IPS-18a (cell line): ENCODE data around the gene AGFG2.
"Not testable (repeated sequence)": the region's sequence is repeated elsewhere in the genome, so short reads cannot be mapped to it uniquely, and the experiment has no call there.

ENCODE experiments used
- H3K27ac ChIP-seq: one replicate; pipeline ENCODE4 v1.5.1; 2013; ENCODE audit warnings: low read length
- H3K27me3 ChIP-seq: one replicate; pipeline ENCODE4 v1.6.1; 2013; ENCODE audit warnings: mild to moderate bottlenecking, low read length; ENCODE audit not compliant: control insufficient read depth, insufficient read depth
- H3K36me3 ChIP-seq: one replicate; pipeline ENCODE4 v1.6.1; 2013; ENCODE audit warnings: low read depth, low read length; ENCODE audit not compliant: control insufficient read depth
- H3K4me1 ChIP-seq: one replicate; pipeline ENCODE4 v1.6.1; 2013; ENCODE audit warnings: low read depth, low read length; ENCODE audit not compliant: control insufficient read depth
- H3K4me3 ChIP-seq: one replicate; pipeline ENCODE4 v1.5.1; 2013; ENCODE audit warnings: low read length
- H3K9ac ChIP-seq: one replicate; pipeline ENCODE4 v1.6.1; 2013; ENCODE audit warnings: mild to moderate bottlenecking, low read length, moderate library complexity
- H3K9me3 ChIP-seq: one replicate; pipeline ENCODE4 v1.6.1; 2013; ENCODE audit warnings: low read depth, low read length; ENCODE audit not compliant: control insufficient read depth

The AGFG2 gene

DNA sequence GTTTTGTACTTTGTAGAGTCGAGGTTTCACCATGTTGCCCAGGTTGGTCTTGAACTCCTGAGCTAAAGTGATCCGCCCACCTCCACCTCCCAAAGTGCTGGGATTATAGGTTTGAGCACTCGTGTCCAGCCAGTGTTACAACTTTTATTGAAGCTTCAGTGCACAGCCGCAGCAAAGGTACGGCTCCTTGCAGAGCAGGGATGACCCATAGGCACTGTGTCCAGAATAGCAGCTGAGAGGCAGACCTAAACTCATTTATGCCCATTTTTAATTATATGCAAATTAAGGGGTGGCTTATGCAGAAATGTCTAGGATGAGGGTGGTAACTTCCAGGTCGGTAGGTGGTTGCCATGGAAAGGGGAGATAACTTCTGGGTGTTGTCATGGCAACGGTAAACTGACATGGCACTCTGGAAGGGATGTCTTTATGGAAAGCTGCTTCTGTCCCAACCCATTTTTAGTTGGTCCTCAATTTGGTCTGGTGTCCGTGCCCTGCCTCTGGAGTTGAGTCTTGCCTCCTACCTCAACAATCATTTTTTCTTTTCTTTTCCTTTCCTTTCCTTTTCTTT is 32.6 kb upstream of the AGFG2 start:
- H3K9me3 ChIP-seq: no peaks in the 10 kb centered on the region

DNA sequence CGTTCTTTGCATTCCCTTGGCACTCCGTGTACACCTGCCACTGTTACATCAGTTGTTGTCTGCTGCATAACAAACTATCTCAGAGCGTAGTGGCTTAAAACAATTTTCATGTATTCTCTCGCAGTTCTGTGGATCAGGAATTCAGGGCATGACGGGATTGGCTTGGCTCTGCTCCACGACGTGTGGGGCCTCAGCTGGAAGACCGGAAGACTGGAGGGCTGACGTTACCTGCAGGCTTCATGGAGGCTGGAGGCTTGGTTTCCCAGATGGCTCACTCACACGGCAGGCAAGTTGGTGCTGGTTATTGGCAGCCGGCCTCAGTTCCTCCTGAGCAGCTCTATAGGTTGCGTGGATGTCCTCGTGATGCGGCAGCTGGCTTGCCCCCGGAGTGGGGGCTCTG is 29.8 kb upstream of the AGFG2 start:
- Histone ChIP-seq H3K36me3 (no peaks in the 10 kb centered on the region), H3K4me3 (no peak overlapping the region), H3K9ac (no peak overlapping the region), H3K9me3 (no peaks in the 10 kb centered on the region), H3K27me3 (no peaks in the 10 kb centered on the region), H3K27ac (no peak overlapping the region), H3K4me1 (no peaks in the 10 kb centered on the region)

More for the DNA sequence above, 32.6 kb upstream of the AGFG2 start:
- Histone ChIP-seq H3K4me3 (no peak overlapping the region), H3K36me3 (no peaks in the 10 kb centered on the region), H3K27ac (no peak overlapping the region), H3K9ac (no peak overlapping the region), H3K27me3 (no peaks in the 10 kb centered on the region), H3K4me1 (no peaks in the 10 kb centered on the region)

DNA sequence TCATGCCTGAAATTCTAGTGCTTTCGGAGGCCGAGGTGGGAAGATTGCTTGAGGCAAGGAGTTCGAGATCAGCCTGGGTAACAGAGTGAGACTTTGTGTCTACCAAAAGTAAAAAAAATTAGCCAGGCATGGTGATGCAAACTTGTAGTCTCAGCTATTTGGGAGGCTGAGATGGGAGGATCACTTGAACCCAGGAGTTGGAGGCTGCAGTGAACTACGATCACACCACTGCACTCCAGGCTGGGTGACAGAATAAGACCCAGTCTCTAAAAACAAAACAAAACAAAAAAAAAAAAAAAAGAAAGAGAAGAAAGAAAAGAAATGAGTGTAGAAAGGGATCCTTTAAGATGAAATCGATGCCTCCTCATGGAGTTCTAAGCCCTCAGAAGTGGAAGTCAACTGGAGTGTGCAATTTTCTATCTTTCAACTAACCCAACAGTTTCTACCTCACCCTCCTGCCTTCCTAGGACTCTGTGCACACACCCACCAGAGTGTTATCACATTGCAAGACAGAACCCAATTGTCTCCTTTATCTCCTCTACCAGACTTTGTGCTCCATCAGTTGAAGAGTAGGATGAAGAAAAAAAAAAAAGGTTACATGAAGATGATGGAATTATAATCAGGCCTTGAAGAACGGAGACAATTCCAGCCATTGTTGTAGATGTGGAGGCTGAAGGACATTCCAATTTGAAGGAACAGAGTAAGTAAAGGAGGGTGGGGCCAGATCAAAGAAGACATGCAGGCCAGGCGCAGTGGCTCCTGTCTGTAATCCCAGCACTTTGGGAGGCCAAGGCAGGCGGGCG is 28.4 kb upstream of the AGFG2 start:
- Histone ChIP-seq H3K27ac (no peak overlapping the region), H3K27me3 (no peaks in the 10 kb centered on the region), H3K9me3 (no peaks in the 10 kb centered on the region), H3K4me3 (no peak overlapping the region), H3K4me1 (no peaks in the 10 kb centered on the region), H3K36me3 (no peaks in the 10 kb centered on the region), H3K9ac (no peak overlapping the region)

DNA sequence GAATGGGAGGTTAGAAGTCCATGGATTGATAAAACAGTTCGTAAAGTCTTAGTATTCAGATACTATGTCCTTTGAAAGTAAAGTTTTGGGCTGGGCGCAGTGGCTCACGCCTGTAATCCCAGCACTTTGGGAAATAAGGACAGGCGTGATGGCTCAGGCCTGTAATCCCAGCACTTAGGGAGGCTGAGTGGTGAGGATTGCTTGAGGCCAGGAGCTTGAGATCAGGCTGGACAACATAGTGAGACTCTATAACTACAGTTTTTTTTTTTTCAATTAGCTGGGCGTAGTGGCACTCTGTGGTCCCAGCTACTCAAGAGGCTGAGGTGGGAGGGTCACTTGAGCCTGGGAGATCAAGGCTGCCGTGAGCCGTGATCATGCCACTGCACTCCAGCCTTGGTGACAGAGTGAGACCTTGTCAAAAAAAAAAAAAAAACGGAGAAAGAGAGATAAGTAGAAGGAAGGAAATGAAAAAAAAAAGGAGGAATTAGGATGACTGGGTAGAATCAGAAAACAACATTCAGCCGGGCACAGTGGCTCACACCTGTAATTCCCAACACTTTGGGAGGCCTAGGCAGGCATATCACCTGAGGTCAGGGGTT is 25.7 kb upstream of the AGFG2 start:
- Histone ChIP-seq H3K36me3 (no peaks in the 10 kb centered on the region), H3K9me3 (no peaks in the 10 kb centered on the region), H3K4me1 (no peaks in the 10 kb centered on the region), H3K9ac (no peak overlapping the region), H3K4me3 (no peak overlapping the region), H3K27me3 (no peaks in the 10 kb centered on the region), H3K27ac (no peak overlapping the region)

DNA sequence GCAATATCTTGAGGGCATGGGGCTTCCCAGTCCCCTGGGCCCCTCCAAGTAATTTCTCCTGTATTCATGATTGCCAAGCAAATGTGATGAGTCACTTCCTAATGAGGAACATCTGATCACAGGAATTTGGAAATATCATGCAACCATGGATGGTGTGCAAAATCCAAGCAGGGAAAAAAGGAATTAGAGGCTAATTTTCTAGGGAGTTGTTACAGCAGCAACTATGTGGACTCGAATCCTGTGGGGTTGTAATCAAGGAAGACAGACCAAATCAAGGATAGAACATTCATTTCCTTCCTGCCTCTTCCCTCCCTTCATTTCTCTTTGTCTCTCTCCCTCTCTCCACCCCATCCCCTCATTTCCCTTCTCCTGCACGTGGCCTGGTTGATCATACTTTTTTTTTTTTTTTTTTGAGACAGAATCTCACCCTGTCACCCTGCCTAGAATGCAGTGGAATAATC is 23.9 kb upstream of the AGFG2 start:
- Histone ChIP-seq H3K27me3 (no peaks in the 10 kb centered on the region), H3K4me3 (no peak overlapping the region), H3K9ac (no peak overlapping the region), H3K36me3 (no peaks in the 10 kb centered on the region), H3K9me3 (no peaks in the 10 kb centered on the region), H3K4me1 (no peaks in the 10 kb centered on the region), H3K27ac (no peak overlapping the region)

DNA sequence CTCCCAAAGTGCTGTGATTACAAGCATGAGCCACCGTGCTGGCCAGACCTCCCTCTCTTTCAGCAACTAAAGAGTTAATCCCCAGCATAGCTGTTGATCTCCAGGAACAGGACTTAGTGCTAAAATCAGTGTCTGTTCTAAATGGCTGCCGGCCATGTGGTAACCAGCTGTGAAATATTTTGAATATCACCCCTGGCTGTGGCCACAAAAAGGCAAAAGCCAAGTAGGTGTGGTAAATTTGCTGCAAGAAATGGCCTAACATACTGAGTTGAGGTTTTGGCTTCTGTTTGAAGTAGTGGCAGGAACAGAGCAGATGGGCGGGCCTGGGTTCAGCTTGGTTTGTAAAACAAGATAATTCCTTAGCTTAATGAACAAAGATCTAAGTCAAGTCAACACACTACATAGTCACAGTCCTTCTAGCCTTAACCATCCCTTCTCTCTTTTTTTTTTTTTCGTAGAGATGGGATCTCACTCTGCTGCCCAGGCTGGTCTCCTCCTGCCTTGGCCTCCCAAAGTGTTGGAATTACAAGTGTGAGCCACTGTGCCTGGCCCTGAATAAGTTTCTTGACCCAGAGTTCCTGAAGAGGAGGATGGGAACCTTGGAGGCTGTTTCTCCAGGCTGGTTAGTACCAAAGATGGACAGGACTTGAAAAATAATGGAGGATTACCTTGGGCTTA is 22.7 kb upstream of the AGFG2 start:
- Histone ChIP-seq H3K27me3 (no peaks in the 10 kb centered on the region), H3K27ac (no peak overlapping the region), H3K9me3 (no peaks in the 10 kb centered on the region), H3K9ac (no peak overlapping the region), H3K4me3 (no peak overlapping the region), H3K36me3 (no peaks in the 10 kb centered on the region), H3K4me1 (no peaks in the 10 kb centered on the region)

DNA sequence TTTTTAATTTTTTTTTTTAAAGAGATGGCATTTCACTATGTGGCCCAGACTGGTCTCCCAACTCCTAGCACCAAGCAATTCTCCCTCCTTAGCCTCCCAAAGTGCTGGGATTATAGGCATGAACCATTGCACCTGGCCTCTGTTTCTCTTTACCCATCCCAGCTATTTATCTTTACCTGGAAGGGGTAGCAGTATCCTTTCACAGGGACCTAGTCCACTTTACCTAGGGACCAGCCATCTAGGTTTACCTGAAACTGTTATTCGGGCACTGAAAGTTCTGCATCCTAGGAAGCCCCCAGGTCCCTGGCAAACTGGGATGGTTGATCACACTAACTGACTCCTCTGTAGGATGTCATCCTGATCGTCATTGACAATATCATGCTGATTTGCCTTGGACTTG is 21.7 kb upstream of the AGFG2 start:
- Histone ChIP-seq H3K27ac (no peak overlapping the region), H3K9ac (no peak overlapping the region), H3K36me3 (no peaks in the 10 kb centered on the region), H3K9me3 (no peaks in the 10 kb centered on the region), H3K27me3 (no peaks in the 10 kb centered on the region), H3K4me1 (no peaks in the 10 kb centered on the region), H3K4me3 (no peak overlapping the region)

DNA sequence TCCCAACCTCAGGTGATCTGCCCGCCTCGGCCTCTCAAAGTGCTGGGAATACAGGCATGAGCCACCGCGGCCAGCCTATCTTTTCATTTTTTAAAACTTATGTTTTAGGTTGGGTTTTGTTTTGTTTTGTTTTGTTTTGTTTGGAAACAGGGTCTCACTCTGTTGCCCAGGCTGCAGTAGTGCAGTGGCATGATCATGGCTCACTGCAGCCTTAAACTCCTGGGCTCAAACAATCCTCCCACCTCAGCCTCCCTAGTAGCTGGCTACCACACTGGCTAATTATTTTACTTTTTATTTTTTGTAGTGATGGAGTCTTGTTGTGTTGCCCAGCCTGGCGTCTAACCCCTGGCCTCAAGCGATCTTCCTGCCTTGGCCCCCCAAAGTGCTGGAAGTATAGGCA is 19.4 kb upstream of the AGFG2 start:
- Histone ChIP-seq H3K9ac (no peak overlapping the region), H3K27me3 (no peaks in the 10 kb centered on the region), H3K9me3 (no peaks in the 10 kb centered on the region), H3K27ac (no peak overlapping the region), H3K4me3 (no peak overlapping the region), H3K4me1 (no peaks in the 10 kb centered on the region), H3K36me3 (no peaks in the 10 kb centered on the region)

DNA sequence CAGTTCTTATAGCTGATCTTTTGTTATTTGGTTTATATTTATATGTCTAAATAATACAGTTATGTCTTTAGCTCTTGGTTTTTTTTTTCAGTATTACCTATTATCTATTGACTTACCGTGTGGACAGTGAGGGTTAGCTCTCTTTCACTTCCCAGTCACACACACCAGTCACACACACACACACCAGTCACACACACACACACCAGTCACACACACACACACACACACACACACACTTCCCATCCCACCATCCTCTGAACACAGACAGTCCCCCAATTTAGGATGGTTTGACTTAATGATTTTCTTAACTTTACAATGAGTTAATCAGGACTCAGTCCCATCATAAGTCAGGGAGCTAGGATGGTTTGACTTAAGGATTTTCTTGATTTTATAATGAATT is 18.9 kb upstream of the AGFG2 start:
- Histone ChIP-seq H3K4me3 (no peak overlapping the region), H3K9me3 (no peaks in the 10 kb centered on the region), H3K4me1 (no peaks in the 10 kb centered on the region), H3K9ac (no peak overlapping the region), H3K27me3 (no peaks in the 10 kb centered on the region), H3K27ac (no peak overlapping the region), H3K36me3 (no peaks in the 10 kb centered on the region)

DNA sequence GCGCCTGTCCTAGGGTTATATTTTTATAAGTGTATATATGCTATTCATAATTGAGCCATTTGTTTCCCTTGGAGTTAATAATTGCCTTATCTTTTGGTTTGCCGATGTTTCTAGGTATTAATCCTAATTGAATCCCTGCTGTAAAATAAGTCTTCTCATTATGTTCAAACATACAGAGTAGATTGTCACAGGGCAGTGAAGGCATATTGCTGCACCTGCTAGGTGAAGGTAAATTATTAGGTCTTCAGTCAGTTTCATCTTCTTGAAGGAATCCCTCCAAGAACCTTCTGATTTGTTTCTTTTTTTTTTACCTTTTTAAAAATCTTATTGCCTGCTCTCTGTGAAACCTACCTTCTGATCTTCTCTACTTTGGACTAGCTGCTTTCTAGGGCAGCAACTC is 17.9 kb upstream of the AGFG2 start:
- H3K4me3 ChIP-seq: no peak overlapping the region
- H3K9me3 ChIP-seq: no peaks in the 10 kb centered on the region
- no peaks in the 10 kb centered on the region for H3K27me3 ChIP-seq
- H3K27ac ChIP-seq: no peak overlapping the region
- H3K9ac ChIP-seq: no peak overlapping the region
- no peaks in the 10 kb centered on the region for H3K36me3 ChIP-seq
- H3K4me1 ChIP-seq: no peaks in the 10 kb centered on the region

DNA sequence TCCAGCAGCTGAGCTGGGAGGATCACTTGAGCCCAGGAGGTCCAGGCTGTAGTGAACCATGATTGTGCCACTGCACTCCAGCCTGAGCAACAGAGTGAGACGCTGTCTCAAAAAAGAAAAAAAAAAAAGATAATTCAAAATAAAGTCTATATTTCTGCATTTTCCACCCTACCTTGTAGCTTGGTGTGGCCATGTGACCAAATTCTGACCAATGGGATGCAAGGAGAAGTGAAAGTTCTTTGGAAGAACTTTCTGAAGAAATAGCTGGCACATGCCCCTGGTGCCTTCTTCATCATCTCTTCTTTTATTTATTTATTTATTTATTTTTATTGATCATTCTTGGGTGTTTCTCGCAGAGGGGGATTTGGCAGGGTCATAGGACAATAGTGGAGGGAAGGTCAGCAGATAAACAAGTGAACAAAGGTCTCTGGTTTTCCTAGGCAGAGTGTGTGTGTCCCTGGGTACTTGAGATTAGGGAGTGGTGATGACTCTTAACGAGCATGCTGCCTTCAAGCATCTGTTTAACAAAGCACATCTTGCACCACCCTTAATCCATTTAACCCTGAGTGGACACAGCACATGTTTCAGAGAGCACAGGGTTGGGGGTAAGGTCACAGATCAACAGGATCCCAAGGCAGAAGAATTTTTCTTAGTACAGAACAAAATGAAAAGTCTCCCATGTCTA is 17.0 kb upstream of the AGFG2 start:
- not testable (repeated sequence) for H3K9ac ChIP-seq, H3K27ac ChIP-seq, H3K9me3 ChIP-seq, H3K36me3 ChIP-seq, H3K27me3 ChIP-seq, H3K4me1 ChIP-seq, H3K4me3 ChIP-seq
